Suprapubic skin (tissue), 4 donors: ENCODE results near the gene KCTD1. TPM values are rescaled to one million over a fixed set of nuclear protein-coding genes. Genes with fewer than 3 reads are reported as not detected.

Experiments
- DNase-seq, 2 donors: peaks; one replicate each; pipeline ENCODE4 v3.0.0-alpha.2; 2019; ENCODE audit warnings: low spot score in 2 of 2
- H3K27ac ChIP-seq: fragments of 200-600 bp; sonication (generic); one replicate; pipeline ENCODE4 v1.5.1; 2019
- H3K27me3 ChIP-seq: fragments of 200-600 bp; sonication (generic); one replicate; pipeline ENCODE4 v1.5.1; 2019
- H3K36me3 ChIP-seq: fragments of 200-600 bp; sonication (generic); one replicate; pipeline ENCODE4 v1.5.1; 2019
- H3K4me1 ChIP-seq: fragments of 200-600 bp; sonication (generic); one replicate; pipeline ENCODE4 v1.5.1; 2019
- H3K4me3 ChIP-seq: fragments of 200-600 bp; sonication (generic); one replicate; pipeline ENCODE4 v1.5.1; 2019; ENCODE audit warnings: mild to moderate bottlenecking
- H3K9me3 ChIP-seq: fragments of 200-600 bp; sonication (generic); one replicate; pipeline ENCODE4 v1.5.1; 2019
- EP300 ChIP-seq: sonication (generic); formaldehyde crosslinking; IDR thresholded peaks from one replicate; pipeline ENCODE4 v1.6.1; 2017; ENCODE audit warnings: antibody characterized with exemption
- POLR2A ChIP-seq, 2 donors: fragments of 450-650 bp; IDR thresholded peaks; one replicate each; pipeline ENCODE4 v1.6.1; 2017; ENCODE audit warnings: antibody characterized with exemption in 2 of 2, mild to moderate bottlenecking in 2 of 2, moderate library complexity in 2 of 2
- POLR2AphosphoS5 ChIP-seq, 3 donors: sonication (generic); formaldehyde crosslinking; IDR thresholded peaks; one replicate each; pipeline ENCODE4 v1.6.1; 2017; ENCODE audit warnings: antibody characterized with exemption in 3 of 3
- WGBS: methylation state at CpG from one replicate; pipeline ENCODE4 v1.1.5; 2018; 5-methylcytosine and 5-hydroxymethylcytosine counted together
- total RNA-seq, 4 donors: library from RNA; depleted of rRNA; stranded (reverse); fragments of >200 nt; gene quantifications; one replicate each; pipeline ENCODE4 v1.1.0, GENCODE V29; 2016
- TF ChIP-seq, protein P1 (sequence below), 2 donors: fragments of 200-600 bp in 1 of 2; fragments of 450-650 bp in 1 of 2; sonication (generic) in 1 of 2; IDR thresholded peaks; one replicate each; pipeline ENCODE4 v1.5.1; 2016 to 2019; ENCODE audit warnings: antibody characterized with exemption in 2 of 2, mild to moderate bottlenecking in 1 of 2, moderate library complexity in 1 of 2

KCTD1 gene
- total RNA-seq, 4 donors from 2014 or later = 31.9 to 104 (median 69.7) TPM

DNA sequence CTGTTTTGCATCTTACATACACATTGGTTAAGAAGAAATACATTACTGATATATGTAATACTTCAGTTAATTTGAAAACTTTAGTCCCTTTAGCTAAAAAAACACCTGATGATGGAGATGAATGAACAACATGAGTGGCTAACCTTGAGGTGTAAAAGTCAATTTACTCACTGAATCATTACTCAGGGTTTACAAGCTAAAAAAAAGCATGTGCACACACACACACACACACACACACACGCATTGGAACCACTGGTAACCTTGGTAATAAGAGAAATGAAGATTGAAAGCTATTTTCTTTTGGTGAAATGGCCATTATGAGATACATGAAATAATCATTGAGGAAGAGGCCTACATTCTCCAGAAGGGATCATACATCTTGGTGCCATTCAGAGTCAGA, 51.8 kb downstream of the KCTD1 start:
- WGBS = 97% methylated on average over 1 of the region's 1 CpG
- Histone ChIP-seq H3K36me3 (peaks cover 17% of the 10 kb centered on the region), H3K27me3 (no peaks in the 10 kb centered on the region), H3K9me3 (no peaks in the 10 kb centered on the region), H3K4me1 (no peaks in the 10 kb centered on the region), H3K4me3 (no peak overlapping the region), H3K27ac (no peak overlapping the region)
- TF ChIP-seq POLR2A (IDR thresholded peaks at IDR 0.05) (no peak), POLR2AphosphoS5 (IDR thresholded peaks at IDR 0.05) (no peak), EP300 (no peak)
- TF ChIP-seq, protein P1, sequence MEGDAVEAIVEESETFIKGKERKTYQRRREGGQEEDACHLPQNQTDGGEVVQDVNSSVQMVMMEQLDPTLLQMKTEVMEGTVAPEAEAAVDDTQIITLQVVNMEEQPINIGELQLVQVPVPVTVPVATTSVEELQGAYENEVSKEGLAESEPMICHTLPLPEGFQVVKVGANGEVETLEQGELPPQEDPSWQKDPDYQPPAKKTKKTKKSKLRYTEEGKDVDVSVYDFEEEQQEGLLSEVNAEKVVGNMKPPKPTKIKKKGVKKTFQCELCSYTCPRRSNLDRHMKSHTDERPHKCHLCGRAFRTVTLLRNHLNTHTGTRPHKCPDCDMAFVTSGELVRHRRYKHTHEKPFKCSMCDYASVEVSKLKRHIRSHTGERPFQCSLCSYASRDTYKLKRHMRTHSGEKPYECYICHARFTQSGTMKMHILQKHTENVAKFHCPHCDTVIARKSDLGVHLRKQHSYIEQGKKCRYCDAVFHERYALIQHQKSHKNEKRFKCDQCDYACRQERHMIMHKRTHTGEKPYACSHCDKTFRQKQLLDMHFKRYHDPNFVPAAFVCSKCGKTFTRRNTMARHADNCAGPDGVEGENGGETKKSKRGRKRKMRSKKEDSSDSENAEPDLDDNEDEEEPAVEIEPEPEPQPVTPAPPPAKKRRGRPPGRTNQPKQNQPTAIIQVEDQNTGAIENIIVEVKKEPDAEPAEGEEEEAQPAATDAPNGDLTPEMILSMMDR (IDR thresholded peaks at IDR 0.05) = no peak
- DNase-seq = no peak

DNA sequence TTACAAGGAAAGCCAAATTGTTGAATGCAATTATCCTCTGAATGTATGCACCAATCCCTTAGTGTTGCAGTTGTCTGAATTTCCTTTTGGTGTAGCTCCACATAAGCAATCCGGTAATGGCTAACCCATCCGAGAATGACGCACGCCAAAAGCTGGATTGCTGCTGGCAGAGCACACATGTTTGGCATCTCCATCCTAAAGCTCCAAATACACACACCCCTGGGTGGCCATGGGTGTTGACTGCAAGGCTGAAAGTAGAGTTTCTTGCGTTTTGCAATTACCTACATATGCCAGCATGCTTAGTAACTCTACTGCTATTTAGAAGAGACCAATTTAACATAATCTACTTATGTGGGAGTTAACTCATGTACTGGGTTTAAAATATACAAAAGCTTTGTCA, 53.1 kb downstream of the KCTD1 start:
- H3K9me3 ChIP-seq = no peaks in the 10 kb centered on the region
- no peak overlapping the region for H3K27ac ChIP-seq
- no peaks in the 10 kb centered on the region for H3K4me1 ChIP-seq
- H3K4me3 ChIP-seq = no peak overlapping the region
- 84% methylated on average over 5 of the region's 5 CpGs for WGBS
- H3K27me3 ChIP-seq = no peaks in the 10 kb centered on the region
- TF ChIP-seq POLR2A (IDR thresholded peaks at IDR 0.05) (no peak), EP300 (no peak), POLR2AphosphoS5 (IDR thresholded peaks at IDR 0.05) (no peak)
- TF ChIP-seq, protein P1 (IDR thresholded peaks at IDR 0.05) = no peak
- peaks cover 17% of the 10 kb centered on the region for H3K36me3 ChIP-seq
- DNase-seq = no peak

DNA sequence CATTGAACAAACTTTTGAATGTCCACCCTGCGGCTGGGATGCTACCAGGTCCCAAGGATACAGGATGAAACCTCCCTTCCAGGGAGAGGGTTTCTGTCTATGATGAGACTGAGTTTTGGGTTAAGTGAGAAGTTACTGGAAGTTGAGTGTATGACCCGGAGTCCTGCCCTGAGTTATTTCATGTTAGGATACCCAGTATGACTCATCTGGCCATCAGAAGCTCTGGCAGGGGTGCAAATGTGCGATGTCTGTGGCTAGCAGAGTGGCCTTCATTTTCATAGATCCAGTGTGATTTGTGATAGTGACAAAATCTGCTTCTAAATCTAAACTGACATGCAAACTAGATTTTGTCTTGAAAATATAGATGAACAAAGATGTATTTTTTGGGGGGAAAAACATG, 55.3 kb downstream of the KCTD1 start:
- Histone ChIP-seq H3K27ac (no peak overlapping the region), H3K4me3 (no peak overlapping the region), H3K36me3 (peaks cover 9% of the 10 kb centered on the region), H3K4me1 (peaks cover 13% of the 10 kb centered on the region), H3K9me3 (no peaks in the 10 kb centered on the region), H3K27me3 (no peaks in the 10 kb centered on the region)
- TF ChIP-seq EP300 (no peak), POLR2A (IDR thresholded peaks at IDR 0.05) (no peak), POLR2AphosphoS5 (IDR thresholded peaks at IDR 0.05) (no peak)
- TF ChIP-seq, protein P1 (IDR thresholded peaks at IDR 0.05) = no peak
- WGBS = 83% methylated on average over 3 of the region's 3 CpGs
- no peak for DNase-seq

DNA sequence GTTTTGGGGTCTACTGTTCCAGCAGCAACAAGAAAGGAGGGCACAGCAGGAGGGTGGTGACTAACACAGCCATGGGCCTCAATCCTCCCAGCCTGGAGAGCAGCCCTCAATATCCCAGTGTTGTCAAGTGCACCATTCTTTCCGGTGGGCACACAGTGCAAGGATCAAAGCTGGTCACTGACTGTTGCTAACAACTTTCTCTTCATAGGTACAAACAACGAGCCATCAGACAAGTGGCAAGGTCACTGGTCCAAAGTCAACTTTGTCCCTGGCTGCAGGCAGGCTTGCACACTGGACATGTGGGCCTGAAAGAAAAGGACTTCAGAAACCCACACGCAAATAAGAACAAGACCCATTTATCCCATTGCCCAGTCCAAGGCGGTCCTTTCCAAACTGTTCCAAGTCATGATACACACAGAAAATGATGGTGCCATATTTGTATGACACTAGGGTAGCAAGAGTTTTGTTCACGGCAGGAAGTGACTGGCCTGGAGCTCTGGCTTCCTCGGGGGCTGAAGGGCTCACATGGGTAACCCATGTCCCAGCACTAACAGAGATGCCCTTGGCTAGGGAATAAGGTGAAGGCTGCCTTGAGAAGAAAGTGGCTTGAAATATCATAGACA, 57.0 kb downstream of the KCTD1 start:
- 96% methylated on average over 6 of the region's 6 CpGs for WGBS
- H3K4me3 ChIP-seq = no peak overlapping the region
- no peak for TF ChIP-seq POLR2AphosphoS5 (IDR thresholded peaks at IDR 0.05)
- no peak for TF ChIP-seq POLR2A (IDR thresholded peaks at IDR 0.05)
- TF ChIP-seq, protein P1 (IDR thresholded peaks at IDR 0.05) = no peak
- TF ChIP-seq EP300 = no peak
- H3K4me1 ChIP-seq = peaks cover 23% of the 10 kb centered on the region
- no peak for DNase-seq
- no peaks in the 10 kb centered on the region for H3K27me3 ChIP-seq
- no peaks in the 10 kb centered on the region for H3K9me3 ChIP-seq
- H3K27ac ChIP-seq = no peak overlapping the region
- H3K36me3 ChIP-seq = no peaks in the 10 kb centered on the region

DNA sequence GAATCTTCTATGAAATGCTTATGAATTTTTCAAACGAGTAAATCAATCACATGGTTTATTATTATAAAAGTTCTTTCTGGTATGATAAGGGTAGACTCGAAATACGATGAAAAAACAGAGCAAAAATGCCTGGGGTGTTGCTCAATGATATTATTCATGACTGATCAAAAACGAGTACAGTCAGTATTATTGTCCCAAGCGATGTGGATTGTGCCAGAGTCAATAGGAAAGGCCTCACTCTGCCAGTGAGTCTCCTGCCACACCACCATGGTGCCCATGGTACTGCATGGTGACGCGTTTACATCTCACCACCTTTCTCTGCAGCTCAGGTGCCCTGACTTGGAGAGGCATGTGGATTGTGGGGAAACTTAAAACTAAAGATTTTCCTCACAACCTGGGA, 58.5 kb downstream of the KCTD1 start:
- no peak overlapping the region for H3K27ac ChIP-seq
- H3K27me3 ChIP-seq = no peaks in the 10 kb centered on the region
- TF ChIP-seq POLR2AphosphoS5 (IDR thresholded peaks at IDR 0.05) = no peak
- TF ChIP-seq, protein P1 (IDR thresholded peaks at IDR 0.05) = no peak
- TF ChIP-seq POLR2A (IDR thresholded peaks at IDR 0.05) = no peak
- TF ChIP-seq EP300 = no peak
- no peaks in the 10 kb centered on the region for H3K36me3 ChIP-seq
- H3K4me3 ChIP-seq = no peak overlapping the region
- H3K9me3 ChIP-seq = no peaks in the 10 kb centered on the region
- H3K4me1 ChIP-seq = peaks cover 23% of the 10 kb centered on the region
- no peak for DNase-seq
- 73% methylated on average over 7 of the region's 7 CpGs for WGBS
